PC-3 (cell line): Measurements from ENCODE around the gene FBLIM1. TPM values are rescaled to one million over a fixed set of nuclear protein-coding genes. Genes with fewer than 3 reads are reported as not detected.

Experiments used
- ATAC-seq: fragments of 200-7000 bp; cut with Tn5 transposase; 2 replicates; pipeline ENCODE4 v1.9.1; 2020; ENCODE audit warnings: mild to moderate bottlenecking, moderate library complexity
- BruUV-seq: library from RNA; stranded (reverse); fragments of 400-500 nt; replicated peaks from 2 replicates; lab custom pipeline; 2021; lab: Mats Ljungman, UMichigan
- CTCF ChIA-PET: fragments of 300-600 bp; sonication (Branson Sonifier 250); formaldehyde crosslinking; loops from one replicate; lab custom pipeline; 2022; ENCODE audit warnings: antibody characterized with exemption; lab: Charles Lee
- POLR2A ChIA-PET: fragments of 300-600 bp; sonication (Branson Sonifier 250); formaldehyde crosslinking; loops from one replicate; lab custom pipeline; 2022; ENCODE audit warnings: antibody characterized with exemption; ENCODE audit not compliant: unreplicated experiment; lab: Charles Lee
- DNase-seq: peaks from one replicate; pipeline ENCODE4 v3.0.0-alpha.2; 2015
- H2AFZ ChIP-seq: fragments of 300-600 bp; sonication (generic); 2 replicates; pipeline ENCODE4 v1.6.0; 2016; ENCODE audit warnings: antibody characterized with exemption, low read length
- H3F3A ChIP-seq: fragments of 300-600 bp; sonication (generic); one replicate; pipeline ENCODE4 v1.6.0; 2017; ENCODE audit warnings: antibody characterized with exemption, low read length, control low read depth, mild to moderate bottlenecking; ENCODE audit not compliant: unreplicated experiment
- H3K27ac ChIP-seq: fragments of 300-600 bp; sonication (generic); 2 replicates; pipeline ENCODE4 v1.5.1; 2016; ENCODE audit warnings: mild to moderate bottlenecking, low read length
- H3K27me3 ChIP-seq: fragments of 300-600 bp; sonication (generic); 2 replicates; pipeline ENCODE4 v1.6.1; 2016; ENCODE audit warnings: low read length, mixed read lengths
- H3K36me3 ChIP-seq: fragments of 300-600 bp; sonication (generic); 2 replicates; pipeline ENCODE4 v1.6.1; 2016; ENCODE audit warnings: low read depth, mixed run types, low read length, mixed read lengths
- H3K4me1 ChIP-seq: fragments of 300-600 bp; sonication (generic); 2 replicates; pipeline ENCODE4 v1.5.1; 2016; ENCODE audit warnings: low read length; ENCODE audit not compliant: insufficient read depth
- H3K4me2 ChIP-seq: fragments of 300-600 bp; sonication (generic); 2 replicates; pipeline ENCODE4 v1.6.0; 2016; ENCODE audit warnings: low read length
- H3K4me3 ChIP-seq: fragments of 300-600 bp; sonication (generic); 2 replicates; pipeline ENCODE4 v1.5.1; 2016; ENCODE audit warnings: mild to moderate bottlenecking, low read length, mixed read lengths
- H3K79me2 ChIP-seq: fragments of 300-600 bp; sonication (generic); 2 replicates; pipeline ENCODE4 v1.6.1; 2017; ENCODE audit warnings: low read length, mixed read lengths
- H3K9ac ChIP-seq: fragments of 300-600 bp; sonication (generic); 2 replicates; pipeline ENCODE4 v1.6.0; 2016; ENCODE audit warnings: mild to moderate bottlenecking, low read length
- H3K9me2 ChIP-seq: fragments of 300-600 bp; sonication (generic); replicated peaks from 2 replicates; pipeline ENCODE4 v1.6.1; 2016; ENCODE audit warnings: mixed run types, low read length, mixed read lengths
- H3K9me3 ChIP-seq: fragments of 300-600 bp; sonication (generic); 2 replicates; pipeline ENCODE4 v1.6.1; 2016; ENCODE audit warnings: low read length, mixed read lengths
- H4K20me1 ChIP-seq: fragments of 300-600 bp; sonication (generic); 2 replicates; pipeline ENCODE4 v1.6.1; 2016; ENCODE audit warnings: low read length, mixed read lengths
- EZH2 ChIP-seq: fragments of 300-600 bp; sonication (generic); IDR thresholded peaks from one replicate; pipeline ENCODE4 v1.6.1; 2017; ENCODE audit warnings: antibody characterized with exemption, mild to moderate bottlenecking, low read length; ENCODE audit not compliant: unreplicated experiment
- EZH2phosphoT487 ChIP-seq: fragments of 300-600 bp; sonication (generic); IDR thresholded peaks from 2 replicates; pipeline ENCODE4 v1.6.1; 2018; ENCODE audit warnings: mild to moderate bottlenecking, antibody characterized with exemption, low read length, borderline replicate concordance
- intact Hi-C: fragments of 100-400 bp; cut with micrococcal nuclease; formaldehyde crosslinking; loops from 2 replicates; pipeline ENCODE4 v1.9.0; 2023
- total RNA-seq: library from RNA; depleted of rRNA; stranded (reverse); fragments of >200 nt; gene quantifications from 2 replicates; pipeline ENCODE4 v1.2.3, GENCODE V29; 2014
- TF ChIP-seq, protein P1 (sequence below): fragments of 300-600 bp; sonication (generic); conservative IDR thresholded peaks from 2 replicates; pipeline ENCODE4 v1.5.1; 2017; ENCODE audit warnings: antibody characterized with exemption, low read depth, mild to moderate bottlenecking, low read length

FBLIM1 gene
- total RNA-seq, 1 experiment from 2014 or later, result 74.1 TPM

DNA sequence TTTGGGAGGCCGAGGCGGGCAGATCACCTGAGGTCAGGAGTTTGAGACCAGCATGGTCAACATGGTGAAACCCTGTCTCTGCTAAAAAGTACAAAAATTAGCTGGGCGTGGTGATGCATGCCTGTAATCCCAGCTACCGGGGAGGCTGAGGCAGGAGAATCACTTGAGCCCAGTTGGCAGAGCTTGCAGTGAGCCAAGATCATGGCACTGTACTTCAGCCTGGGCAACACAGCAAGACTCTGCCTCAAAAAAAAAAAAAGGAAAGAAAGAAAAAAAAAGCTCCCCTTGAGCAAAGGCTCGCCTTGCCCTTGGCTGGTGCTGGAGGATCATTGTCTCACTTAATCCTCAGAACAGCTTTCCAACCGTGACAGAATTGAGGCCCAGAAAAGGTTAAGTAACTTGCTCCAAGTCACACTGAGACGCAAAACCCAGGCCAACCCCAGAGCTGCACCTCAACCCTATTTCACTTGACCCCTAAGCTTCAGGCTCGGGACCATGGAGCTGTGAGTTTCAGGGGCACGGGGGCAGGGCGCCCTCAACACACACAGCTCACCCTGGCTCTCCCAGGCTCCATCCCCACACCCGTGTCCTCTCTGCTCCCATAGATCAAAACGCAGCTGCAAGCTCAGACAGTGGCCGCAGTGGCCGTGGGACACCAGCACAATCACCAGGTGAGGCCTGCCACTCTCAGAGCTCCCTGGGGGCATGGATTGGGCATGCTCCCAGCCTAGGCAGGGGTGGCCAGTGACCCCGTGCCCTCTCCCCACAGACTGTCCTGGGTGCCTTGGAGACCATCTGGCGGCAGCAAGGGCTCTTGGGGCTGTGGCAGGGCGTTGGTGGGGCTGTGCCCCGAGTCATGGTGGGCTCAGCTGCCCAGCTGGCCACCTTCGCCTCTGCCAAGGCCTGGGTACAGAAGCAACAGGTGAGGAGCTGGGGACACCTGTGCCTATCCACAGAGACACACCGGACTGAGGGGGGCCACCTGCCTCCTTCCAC is 21.0 kb upstream of the FBLIM1 start:
- no TSS peak for BruUV-seq
- Histone ChIP-seq H3K4me3 (no peak overlapping the region), H3K9ac (no peak overlapping the region), H3K9me2 (no peaks in the 10 kb centered on the region), H2AFZ (no peak overlapping the region), H3K36me3 (no peaks in the 10 kb centered on the region), H3K27me3 (no peaks in the 10 kb centered on the region), H3K79me2 (no peaks in the 10 kb centered on the region), H3K4me1 (no peaks in the 10 kb centered on the region; the same call in 1 of the 2 replicates), H3K27ac (no peak overlapping the region), H4K20me1 (no peaks in the 10 kb centered on the region), H3K9me3 (no peaks in the 10 kb centered on the region), H3K4me2 (no peak overlapping the region), H3F3A (no peaks in the 10 kb centered on the region)
- ATAC-seq (no peak), DNase-seq (no peak)
- intact Hi-C loops, result no loop called here
- ChIA-PET POLR2A (no interaction called here), CTCF (interaction anchor here (0.6 kb wide), 1 partner anchor 183 kb away, joined by 5 read pairs; no protein-coding TSS in a partner anchor)
- no peak for TF ChIP-seq EZH2
- TF ChIP-seq, protein P1, sequence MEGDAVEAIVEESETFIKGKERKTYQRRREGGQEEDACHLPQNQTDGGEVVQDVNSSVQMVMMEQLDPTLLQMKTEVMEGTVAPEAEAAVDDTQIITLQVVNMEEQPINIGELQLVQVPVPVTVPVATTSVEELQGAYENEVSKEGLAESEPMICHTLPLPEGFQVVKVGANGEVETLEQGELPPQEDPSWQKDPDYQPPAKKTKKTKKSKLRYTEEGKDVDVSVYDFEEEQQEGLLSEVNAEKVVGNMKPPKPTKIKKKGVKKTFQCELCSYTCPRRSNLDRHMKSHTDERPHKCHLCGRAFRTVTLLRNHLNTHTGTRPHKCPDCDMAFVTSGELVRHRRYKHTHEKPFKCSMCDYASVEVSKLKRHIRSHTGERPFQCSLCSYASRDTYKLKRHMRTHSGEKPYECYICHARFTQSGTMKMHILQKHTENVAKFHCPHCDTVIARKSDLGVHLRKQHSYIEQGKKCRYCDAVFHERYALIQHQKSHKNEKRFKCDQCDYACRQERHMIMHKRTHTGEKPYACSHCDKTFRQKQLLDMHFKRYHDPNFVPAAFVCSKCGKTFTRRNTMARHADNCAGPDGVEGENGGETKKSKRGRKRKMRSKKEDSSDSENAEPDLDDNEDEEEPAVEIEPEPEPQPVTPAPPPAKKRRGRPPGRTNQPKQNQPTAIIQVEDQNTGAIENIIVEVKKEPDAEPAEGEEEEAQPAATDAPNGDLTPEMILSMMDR, result no peak
- no peak for TF ChIP-seq EZH2phosphoT487

DNA sequence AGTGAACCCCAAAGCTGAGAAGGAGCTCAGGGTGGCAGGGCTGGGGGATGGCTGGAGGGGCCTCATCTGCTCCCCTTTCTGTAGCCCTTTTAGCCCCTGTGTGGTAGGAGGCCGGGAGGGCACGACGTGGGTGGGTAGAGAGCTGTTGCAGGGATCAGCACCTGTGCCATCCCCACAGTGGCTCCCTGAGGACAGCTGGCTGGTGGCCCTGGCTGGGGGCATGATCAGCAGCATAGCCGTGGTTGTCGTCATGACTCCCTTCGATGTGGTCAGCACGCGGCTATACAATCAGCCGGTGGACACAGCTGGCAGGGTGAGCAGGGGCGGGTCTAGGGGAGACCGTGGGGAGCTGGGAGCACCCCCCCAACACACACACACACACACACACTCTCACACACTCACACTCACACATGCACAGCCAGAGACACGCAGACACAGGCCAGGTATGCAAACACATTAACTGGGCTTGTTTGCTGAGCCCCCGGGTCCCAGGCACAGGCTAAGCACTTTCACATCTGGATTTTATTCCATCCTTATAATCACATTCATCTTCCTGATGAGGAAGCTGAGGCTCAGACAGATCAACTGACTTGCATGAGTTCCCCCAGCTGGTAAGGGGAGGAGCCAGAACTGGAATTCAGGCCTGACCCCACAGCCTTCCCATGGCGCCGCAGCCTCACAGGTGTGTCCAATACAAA is 20.0 kb upstream of the FBLIM1 start:
- TF ChIP-seq, protein P1, result no peak
- TF ChIP-seq EZH2, result no peak
- no peak for TF ChIP-seq EZH2phosphoT487
- ATAC-seq (no peak), DNase-seq (no peak)
- POLR2A ChIA-PET, result no interaction called here
- Histone ChIP-seq H3K9me3 (no peaks in the 10 kb centered on the region), H3K27ac (no peak overlapping the region), H3K9me2 (no peaks in the 10 kb centered on the region), H3K9ac (no peak overlapping the region), H3F3A (no peaks in the 10 kb centered on the region), H3K4me2 (no peak overlapping the region), H3K4me3 (no peak overlapping the region), H2AFZ (no peak overlapping the region), H3K4me1 (no peaks in the 10 kb centered on the region; the same call in 1 of the 2 replicates), H3K36me3 (no peaks in the 10 kb centered on the region), H3K27me3 (no peaks in the 10 kb centered on the region), H3K79me2 (no peaks in the 10 kb centered on the region), H4K20me1 (no peaks in the 10 kb centered on the region)
- no TSS peak for BruUV-seq
- CTCF ChIA-PET, result no interaction called here
- intact Hi-C loops, result no loop called here
